PC-9 (cell line): ENCODE data around the gene NFIX. TPM values are rescaled to one million over a fixed set of nuclear protein-coding genes. Genes with fewer than 3 reads are reported as not detected.

Source experiments
- BruUV-seq: library from RNA; stranded (reverse); fragments of 400-500 nt; replicated peaks from 2 replicates; lab custom pipeline; 2021; lab: Mats Ljungman, UMichigan
- CTCF ChIA-PET: fragments of 300-600 bp; sonication (Branson Sonifier 250); formaldehyde crosslinking; loops from one replicate; lab custom pipeline; 2022; ENCODE audit warnings: antibody characterized with exemption; lab: Charles Lee
- POLR2A ChIA-PET: fragments of 300-600 bp; sonication (Branson Sonifier 250); formaldehyde crosslinking; loops from one replicate; lab custom pipeline; 2022; ENCODE audit warnings: antibody characterized with exemption; ENCODE audit not compliant: unreplicated experiment; lab: Charles Lee
- DNase-seq, 2 experiments: peaks; one replicate each; pipeline versions ENCODE4 v3.0.0 to v3.0.0-alpha.2; 2015 to 2022; ENCODE audit warnings: mixed read lengths in 1 of 2
- H2AFZ ChIP-seq: fragments of 200-600 bp; sonication (generic); 2 replicates; pipeline ENCODE4 v1.8.1; 2017; ENCODE audit warnings: antibody characterized with exemption
- H3F3A ChIP-seq: fragments of 200-600 bp; sonication (generic); 2 replicates; pipeline ENCODE4 v1.8.1; 2017; ENCODE audit warnings: antibody characterized with exemption, mild to moderate bottlenecking, low read depth; ENCODE audit not compliant: insufficient read depth
- H3K27ac ChIP-seq: fragments of 200-600 bp; sonication (generic); 2 replicates; pipeline ENCODE4 v1.6.1; 2016; ENCODE audit warnings: mixed run types
- H3K27me3 ChIP-seq: fragments of 200-600 bp; sonication (generic); 2 replicates; pipeline ENCODE4 v1.6.1; 2016; ENCODE audit warnings: low read depth, mixed run types; ENCODE audit not compliant: insufficient read depth
- H3K36me3 ChIP-seq: fragments of 200-600 bp; sonication (generic); 2 replicates; pipeline ENCODE4 v1.6.1; 2016; ENCODE audit warnings: low read depth, mixed run types
- H3K4me1 ChIP-seq: fragments of 200-600 bp; sonication (generic); replicated peaks from 2 replicates; pipeline ENCODE4 v1.6.1; 2016; ENCODE audit warnings: mixed run types; ENCODE audit not compliant: insufficient read depth
- H3K4me2 ChIP-seq: fragments of 200-600 bp; sonication (generic); 2 replicates; pipeline ENCODE4 v1.6.1; 2017; ENCODE audit warnings: mixed run types
- H3K4me3 ChIP-seq: fragments of 200-600 bp; sonication (generic); 2 replicates; pipeline ENCODE4 v1.6.1; 2016; ENCODE audit warnings: mixed run types
- H3K79me2 ChIP-seq: fragments of 200-600 bp; sonication (generic); 2 replicates; pipeline ENCODE4 v1.6.1; 2017; ENCODE audit warnings: low read depth, mixed run types
- H3K9me2 ChIP-seq: fragments of 200-600 bp; sonication (generic); 2 replicates; pipeline ENCODE4 v1.8.1; 2017; ENCODE audit warnings: mild to moderate bottlenecking; ENCODE audit not compliant: insufficient read depth
- H3K9me3 ChIP-seq: fragments of 200-600 bp; sonication (generic); 2 replicates; pipeline ENCODE4 v1.8.1; 2016; ENCODE audit warnings: low read depth; ENCODE audit not compliant: insufficient read depth
- H4K20me1 ChIP-seq: fragments of 200-600 bp; sonication (generic); 2 replicates; pipeline ENCODE4 v1.8.1; 2017; ENCODE audit not compliant: insufficient read depth
- EZH2 ChIP-seq: fragments of 200-600 bp; sonication (generic); IDR thresholded peaks from 2 replicates; pipeline ENCODE4 v1.8.0; 2017; ENCODE audit warnings: antibody characterized with exemption, low read depth
- intact Hi-C: fragments of 100-400 bp; cut with micrococcal nuclease; formaldehyde crosslinking; loops from one replicate; pipeline ENCODE4 v1.10.0; 2022; ENCODE audit not compliant: unreplicated experiment
- total RNA-seq: library from RNA; stranded (reverse); gene quantifications from 2 replicates; pipeline ENCODE4 v1.2.3, GENCODE V29; 2021
- TF ChIP-seq, protein P1 (sequence below): fragments of 200-600 bp; sonication (generic); conservative IDR thresholded peaks from 2 replicates; pipeline ENCODE4 v1.6.1; 2017; ENCODE audit warnings: mixed run types, antibody characterized with exemption, mild to moderate bottlenecking, moderate library complexity

NFIX gene
- total RNA-seq, 1 experiment from 2014 or later, result 24.2 TPM

GRCh38 chr19:13022111-13022858 lies 27.0 kb downstream of the NFIX start:
- TF ChIP-seq, protein P1, sequence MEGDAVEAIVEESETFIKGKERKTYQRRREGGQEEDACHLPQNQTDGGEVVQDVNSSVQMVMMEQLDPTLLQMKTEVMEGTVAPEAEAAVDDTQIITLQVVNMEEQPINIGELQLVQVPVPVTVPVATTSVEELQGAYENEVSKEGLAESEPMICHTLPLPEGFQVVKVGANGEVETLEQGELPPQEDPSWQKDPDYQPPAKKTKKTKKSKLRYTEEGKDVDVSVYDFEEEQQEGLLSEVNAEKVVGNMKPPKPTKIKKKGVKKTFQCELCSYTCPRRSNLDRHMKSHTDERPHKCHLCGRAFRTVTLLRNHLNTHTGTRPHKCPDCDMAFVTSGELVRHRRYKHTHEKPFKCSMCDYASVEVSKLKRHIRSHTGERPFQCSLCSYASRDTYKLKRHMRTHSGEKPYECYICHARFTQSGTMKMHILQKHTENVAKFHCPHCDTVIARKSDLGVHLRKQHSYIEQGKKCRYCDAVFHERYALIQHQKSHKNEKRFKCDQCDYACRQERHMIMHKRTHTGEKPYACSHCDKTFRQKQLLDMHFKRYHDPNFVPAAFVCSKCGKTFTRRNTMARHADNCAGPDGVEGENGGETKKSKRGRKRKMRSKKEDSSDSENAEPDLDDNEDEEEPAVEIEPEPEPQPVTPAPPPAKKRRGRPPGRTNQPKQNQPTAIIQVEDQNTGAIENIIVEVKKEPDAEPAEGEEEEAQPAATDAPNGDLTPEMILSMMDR, result no peak
- no peak for TF ChIP-seq EZH2
- CTCF ChIA-PET, result interaction anchor here (0.6 kb wide), 1 partner anchor 247 kb away, joined by 6 read pairs; the partner anchor contains the start of gene HOOK2
- no TSS peak for BruUV-seq
- Histone ChIP-seq H3K79me2 (no peaks in the 10 kb centered on the region), H4K20me1 (no peaks in the 10 kb centered on the region), H2AFZ (no peak overlapping the region), H3K4me1 (no peaks in the 10 kb centered on the region), H3K4me2 (no peak overlapping the region), H3K9me2 (no peaks in the 10 kb centered on the region), H3K27ac (no peak overlapping the region), H3K4me3 (no peak overlapping the region), H3K9me3 (no peaks in the 10 kb centered on the region), H3K27me3 (peaks cover 8% of the 10 kb centered on the region; the same call in 1 of the 2 replicates), H3K36me3 (no peaks in the 10 kb centered on the region), H3F3A (peaks cover 5% of the 10 kb centered on the region; the same call in 1 of the 2 replicates)
- intact Hi-C loops, result no loop called here
- POLR2A ChIA-PET, result no interaction called here
- DNase-seq, result no peak

DNA sequence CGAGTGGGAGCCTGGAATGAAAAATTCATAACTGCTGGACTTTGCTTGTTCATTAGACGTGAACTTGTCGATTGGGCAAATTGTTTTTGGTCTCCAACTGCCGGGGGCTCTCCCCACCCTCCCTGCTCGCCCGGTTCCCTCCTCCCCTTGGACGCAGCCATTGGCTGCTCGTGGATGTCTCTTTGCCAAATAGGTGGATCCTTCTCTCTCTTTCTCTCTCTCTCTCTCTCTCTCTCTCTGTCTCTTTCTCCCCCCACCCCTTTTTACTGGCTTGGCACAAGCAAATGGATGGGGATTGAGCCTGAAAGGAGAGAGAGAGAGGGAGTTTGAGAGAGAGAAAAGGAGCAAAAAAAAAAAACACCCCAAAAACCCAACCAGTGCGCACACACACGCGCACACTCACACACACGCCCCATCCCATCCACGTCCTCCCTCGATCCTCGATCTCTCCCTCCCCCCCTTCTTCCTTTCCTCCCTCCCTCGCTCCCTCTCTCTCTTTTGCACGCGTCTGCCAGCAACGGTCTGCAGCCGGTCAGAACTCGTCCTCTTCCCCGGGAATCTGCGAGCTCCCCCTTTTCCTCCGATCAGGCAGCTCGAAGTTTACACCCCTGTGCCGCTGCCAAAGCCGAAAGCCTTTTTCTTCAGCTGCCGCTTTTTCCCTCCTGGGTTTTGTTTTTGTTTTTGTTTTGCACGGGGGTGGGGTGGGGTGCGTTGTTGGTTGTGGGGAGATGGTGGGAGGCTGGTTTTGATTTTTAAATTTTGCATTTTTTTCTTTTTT lies 27.8 kb downstream of the NFIX start:
- H3K9me2 ChIP-seq, result no peaks in the 10 kb centered on the region
- H3K9me3 ChIP-seq, result no peaks in the 10 kb centered on the region
- intact Hi-C loops, result no loop called here
- no peak overlapping the region for H3K4me2 ChIP-seq
- ChIA-PET POLR2A (no interaction called here), CTCF (interaction anchor here (0.7 kb wide), 1 partner anchor 241 kb away, joined by 14 read pairs; no protein-coding TSS in a partner anchor)
- H3K27me3 ChIP-seq, result peaks cover 8% of the 10 kb centered on the region; the same call in 1 of the 2 replicates
- H3K4me1 ChIP-seq, result no peaks in the 10 kb centered on the region
- H4K20me1 ChIP-seq, result no peaks in the 10 kb centered on the region
- no TSS peak for BruUV-seq
- no peak overlapping the region for H2AFZ ChIP-seq
- H3K36me3 ChIP-seq, result no peaks in the 10 kb centered on the region
- peaks cover 5% of the 10 kb centered on the region; the same call in 1 of the 2 replicates for H3F3A ChIP-seq
- TF ChIP-seq, protein P1, result no peak
- TF ChIP-seq EZH2, result no peak
- DNase-seq, result no peak
- H3K79me2 ChIP-seq, result no peaks in the 10 kb centered on the region
- no peak overlapping the region for H3K27ac ChIP-seq
- no peak overlapping the region for H3K4me3 ChIP-seq

GRCh38 chr19:13023656-13024055 lies 28.4 kb downstream of the NFIX start:
- peaks cover 8% of the 10 kb centered on the region; the same call in 1 of the 2 replicates for H3K27me3 ChIP-seq
- H2AFZ ChIP-seq, result no peak overlapping the region
- BruUV-seq, result no TSS peak
- no peaks in the 10 kb centered on the region for H3K9me3 ChIP-seq
- H3K27ac ChIP-seq, result no peak overlapping the region
- POLR2A ChIA-PET, result no interaction called here
- TF ChIP-seq, protein P1, result no peak
- TF ChIP-seq EZH2, result no peak
- H3K9me2 ChIP-seq, result no peaks in the 10 kb centered on the region
- H3K4me2 ChIP-seq, result no peak overlapping the region
- no peaks in the 10 kb centered on the region for H4K20me1 ChIP-seq
- peaks cover 5% of the 10 kb centered on the region; the same call in 1 of the 2 replicates for H3F3A ChIP-seq
- no peak for DNase-seq
- H3K4me1 ChIP-seq, result no peaks in the 10 kb centered on the region
- no peaks in the 10 kb centered on the region for H3K36me3 ChIP-seq
- CTCF ChIA-PET, result interaction anchor here (0.7 kb wide), 1 partner anchor 240 kb away, joined by 14 read pairs; no protein-coding TSS in a partner anchor
- H3K79me2 ChIP-seq, result no peaks in the 10 kb centered on the region
- no peak overlapping the region for H3K4me3 ChIP-seq
- intact Hi-C loops, result no loop called here
